GM21723 (cell line): Measurements from ENCODE around the gene CCDC178.
"Not testable (repeated sequence)": the region's sequence is repeated elsewhere in the genome, so short reads cannot be mapped to it uniquely, and the experiment has no call there.

ENCODE experiments used
- ATAC-seq: cut with Tn5 transposase; IDR thresholded peaks from one replicate; pipeline ENCODE4 v1.9.1; 2021; ENCODE audit warnings: mild to moderate bottlenecking, moderate library complexity; ENCODE audit not compliant: unreplicated experiment

CCDC178 gene

GRCh38 chr18:33369711-33370449 lies 70.6 kb downstream of the CCDC178 start:
- ATAC-seq = no peak

DNA sequence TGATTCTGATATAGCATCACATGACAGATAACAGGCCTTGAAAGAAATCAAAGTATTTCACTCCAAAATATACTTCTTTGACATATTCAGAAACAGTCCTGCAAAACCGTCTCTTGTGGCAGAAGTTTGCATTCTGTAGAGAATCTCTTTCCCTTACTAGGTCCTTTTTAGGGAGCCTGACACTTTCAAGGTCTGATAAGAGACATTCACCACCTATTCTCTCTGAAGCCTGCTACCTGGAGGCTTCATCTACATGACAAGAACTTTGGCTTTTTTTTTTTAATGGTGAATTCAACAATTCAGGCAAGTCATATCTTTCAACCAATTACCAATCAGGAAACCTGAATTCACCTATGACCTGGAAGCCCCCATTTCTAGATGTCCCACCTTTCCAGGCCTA lies 83.8 kb downstream of the CCDC178 start:
- ATAC-seq = no peak

DNA sequence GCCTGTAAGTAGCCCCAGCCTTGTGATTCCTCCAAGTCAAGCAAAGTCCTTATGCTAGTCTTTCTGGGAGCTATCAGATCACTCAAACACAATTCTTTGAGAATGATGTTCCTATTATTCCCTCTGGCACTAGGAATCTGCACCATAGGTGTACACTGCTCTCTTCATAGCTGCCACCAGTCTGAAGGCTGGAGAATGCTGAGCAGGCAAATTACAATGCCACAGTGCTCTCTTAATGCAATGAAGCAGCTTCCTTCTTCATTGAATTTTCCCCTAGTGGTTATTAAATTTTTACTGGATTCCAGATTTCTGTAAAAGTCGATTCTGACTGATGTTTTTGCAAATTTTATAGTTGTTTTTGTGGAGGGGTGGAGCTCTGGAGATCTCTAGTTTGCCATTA lies 84.8 kb downstream of the CCDC178 start:
- ATAC-seq = no peak

GRCh38 chr18:33355263-33355662 lies 85.3 kb downstream of the CCDC178 start:
- no peak for ATAC-seq

- no peak for ATAC-seq
These were observed 90.3 kb downstream of the CCDC178 start for GRCh38 chr18:33350256-33350655.

- not testable (repeated sequence) for ATAC-seq
These were observed 100.8 kb downstream of the CCDC178 start for GRCh38 chr18:33339733-33340132.

GRCh38 chr18:33334781-33335180 lies 105.7 kb downstream of the CCDC178 start:
- ATAC-seq = no peak

DNA sequence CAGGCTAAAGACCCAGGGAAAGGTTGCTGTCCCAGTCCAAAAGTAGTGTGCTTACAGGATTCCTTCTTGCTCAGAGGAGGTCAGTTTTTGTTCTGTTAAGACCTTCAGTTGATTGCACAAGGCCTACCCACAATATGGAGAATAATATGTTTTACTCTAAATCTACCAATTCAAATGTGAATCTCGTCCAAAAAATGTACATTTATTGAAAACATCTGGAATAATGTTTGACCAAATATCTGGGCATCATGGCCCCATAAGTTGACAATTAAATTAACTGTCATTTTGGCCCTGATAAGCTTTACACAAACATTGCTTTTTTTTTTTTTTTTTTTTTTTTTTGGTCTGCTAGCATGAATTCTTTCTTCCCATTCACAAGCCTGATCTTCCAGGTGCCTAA lies 109.8 kb downstream of the CCDC178 start:
- no peak for ATAC-seq

DNA sequence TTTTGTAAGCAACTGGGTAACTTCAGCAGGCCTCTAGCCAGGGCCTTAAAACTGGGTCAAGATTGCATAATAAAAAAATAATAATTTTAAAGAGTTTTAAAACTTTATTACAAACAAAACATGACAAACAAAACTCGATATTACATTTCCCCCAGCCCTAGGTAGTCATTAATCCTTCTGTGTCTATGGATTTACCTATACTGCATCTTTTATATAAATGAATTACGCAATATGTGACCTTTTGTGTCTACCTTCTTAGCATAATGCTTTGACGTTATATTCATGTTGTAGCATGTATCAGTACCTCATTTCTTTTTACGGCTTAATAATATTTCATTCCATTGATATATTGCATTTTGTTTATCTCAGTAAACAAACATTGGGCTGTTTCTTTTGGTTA lies 113.5 kb downstream of the CCDC178 start:
- ATAC-seq = no peak

DNA sequence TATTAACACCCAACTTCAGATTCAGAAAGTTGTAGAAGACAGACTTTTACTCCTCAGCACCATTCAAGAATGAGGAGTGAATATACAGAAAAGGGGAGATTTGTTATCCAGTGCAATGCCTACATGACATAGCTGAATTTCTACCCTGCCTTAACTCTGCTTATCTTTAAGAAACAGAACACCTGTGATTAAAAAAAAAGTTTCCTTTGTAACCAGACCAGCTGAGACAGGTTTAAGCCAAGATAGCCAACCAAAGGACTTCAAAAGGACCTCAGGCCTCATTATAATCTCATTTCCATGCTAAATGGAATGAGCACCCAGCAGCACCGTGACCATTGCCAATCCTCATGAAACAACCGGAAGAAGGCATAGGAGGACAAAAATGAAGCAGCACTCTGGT lies 122.9 kb downstream of the CCDC178 start:
- ATAC-seq = no peak

DNA sequence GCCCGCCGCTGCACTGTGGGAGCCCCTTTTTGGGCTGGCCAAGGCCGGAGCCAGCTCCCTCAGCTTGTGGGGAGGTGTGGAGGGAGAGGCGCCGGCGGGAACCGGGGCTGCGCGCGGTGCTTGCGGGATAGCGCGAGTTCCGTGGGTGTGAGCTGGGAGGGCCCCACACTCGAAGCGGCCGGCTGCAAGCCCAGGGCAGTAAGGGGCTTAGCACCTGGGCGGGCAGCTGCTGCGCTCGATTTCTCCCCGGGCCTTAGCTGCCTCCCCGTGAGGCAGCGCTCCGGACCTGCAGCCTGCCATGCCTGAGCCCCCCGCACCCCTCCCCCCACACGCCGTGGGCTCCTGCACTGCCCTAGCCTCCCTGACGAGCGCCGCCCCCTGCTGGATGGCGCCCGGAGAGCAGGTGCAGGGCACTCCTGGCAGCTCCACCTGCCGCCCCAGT lies 124.4 kb downstream of the CCDC178 start:
- no peak for ATAC-seq

DNA sequence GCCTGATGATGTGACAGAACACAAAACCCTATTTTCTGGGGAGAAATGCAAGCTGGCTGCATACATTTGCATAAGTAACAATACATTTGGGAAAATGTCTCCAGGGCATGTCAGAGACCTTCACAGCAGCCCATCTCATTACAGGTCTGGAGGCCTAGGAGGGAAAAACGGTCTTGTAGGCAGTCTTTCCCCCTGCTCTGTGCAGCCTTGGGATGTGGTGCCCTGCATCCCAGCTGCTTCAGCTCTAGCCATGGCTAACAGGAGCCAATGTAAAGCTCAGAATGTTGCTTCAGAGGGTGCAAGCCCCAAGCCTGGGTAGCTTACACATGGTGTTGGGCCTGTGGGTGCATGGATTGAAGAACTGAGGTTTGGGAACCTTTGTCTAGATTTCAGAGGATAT lies 133.0 kb downstream of the CCDC178 start:
- no peak for ATAC-seq

DNA sequence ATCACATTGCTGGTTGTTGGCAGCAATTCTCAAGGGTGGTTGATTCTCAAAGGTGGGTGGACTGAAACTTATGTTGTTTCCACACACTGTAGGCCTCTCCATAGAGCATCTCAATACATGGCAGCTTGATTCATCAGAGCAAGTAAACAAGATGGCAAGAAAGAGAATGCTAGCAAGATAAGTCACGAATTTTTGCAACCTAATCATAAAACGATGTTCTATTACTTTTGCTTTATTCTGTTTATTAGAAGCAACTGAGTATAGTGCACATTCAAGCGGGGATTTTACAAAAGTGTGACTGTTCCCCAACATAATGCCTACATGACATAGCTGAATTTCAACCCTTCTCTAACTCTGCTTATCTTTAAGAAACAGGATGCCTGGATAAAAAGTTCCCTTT lies 136.2 kb downstream of the CCDC178 start:
- ATAC-seq = no peak

DNA sequence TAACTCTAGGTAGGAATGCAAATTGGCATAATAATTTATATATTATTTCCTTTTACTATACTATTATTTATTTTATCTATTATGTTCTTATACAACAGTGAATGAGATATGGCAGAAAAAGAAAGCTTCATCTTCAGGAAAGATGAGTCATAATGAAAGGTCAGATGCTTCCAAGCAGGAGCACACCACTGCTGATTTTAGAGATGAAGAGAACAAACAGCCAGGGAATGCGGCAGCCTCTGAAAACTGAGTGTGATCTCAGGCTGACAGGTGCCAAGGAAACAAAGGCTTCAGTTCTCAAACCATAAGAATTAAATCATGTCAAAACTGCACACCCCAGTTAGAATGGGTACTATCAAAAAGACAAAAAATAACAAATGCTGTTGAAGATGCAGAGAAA lies 149.0 kb downstream of the CCDC178 start:
- no peak for ATAC-seq

DNA sequence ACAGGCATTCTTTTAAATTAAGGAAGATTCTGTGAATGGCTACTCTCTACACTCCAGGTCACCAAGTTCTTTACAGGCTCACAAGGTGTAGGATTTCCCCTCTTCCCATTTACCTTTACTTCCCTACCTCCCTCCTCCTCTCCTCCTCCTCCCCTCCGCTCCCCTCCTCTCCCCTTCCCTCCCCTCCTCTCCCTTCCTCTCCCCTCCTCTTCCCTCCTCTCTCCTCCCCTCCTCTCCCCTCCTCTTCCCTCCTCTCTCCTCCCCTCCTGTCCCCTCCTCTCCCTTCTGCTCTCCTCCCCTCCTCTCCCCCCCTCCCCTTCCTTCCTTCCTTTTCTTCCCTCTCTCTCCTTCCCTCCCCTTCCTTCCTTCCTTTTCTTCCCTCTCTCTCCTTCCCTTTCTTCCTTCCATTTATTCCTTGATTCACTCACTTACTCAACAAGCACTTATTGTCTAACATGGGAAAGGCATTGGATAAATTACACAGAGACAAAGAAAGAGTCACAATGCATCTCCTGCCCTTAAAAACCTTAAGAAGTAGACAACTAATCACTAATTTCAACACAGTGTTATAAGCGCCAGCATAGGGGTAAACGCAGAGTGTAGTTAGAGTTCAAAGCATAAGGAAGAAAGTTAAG lies 152.3 kb downstream of the CCDC178 start:
- ATAC-seq = no peak

- no peak for ATAC-seq
These were observed 157.7 kb downstream of the CCDC178 start for GRCh38 chr18:33282709-33283333.

GRCh38 chr18:33282142-33282541 lies 158.4 kb downstream of the CCDC178 start:
- no peak for ATAC-seq

GRCh38 chr18:33277431-33277830 lies 163.1 kb downstream of the CCDC178 start:
- ATAC-seq = no peak

GRCh38 chr18:33275843-33276242 lies 164.7 kb downstream of the CCDC178 start:
- ATAC-seq = no peak

GRCh38 chr18:33270297-33270696 lies 170.2 kb downstream of the CCDC178 start:
- ATAC-seq = no peak

- no peak for ATAC-seq
These were observed 171.3 kb downstream of the CCDC178 start for GRCh38 chr18:33269223-33269622.

DNA sequence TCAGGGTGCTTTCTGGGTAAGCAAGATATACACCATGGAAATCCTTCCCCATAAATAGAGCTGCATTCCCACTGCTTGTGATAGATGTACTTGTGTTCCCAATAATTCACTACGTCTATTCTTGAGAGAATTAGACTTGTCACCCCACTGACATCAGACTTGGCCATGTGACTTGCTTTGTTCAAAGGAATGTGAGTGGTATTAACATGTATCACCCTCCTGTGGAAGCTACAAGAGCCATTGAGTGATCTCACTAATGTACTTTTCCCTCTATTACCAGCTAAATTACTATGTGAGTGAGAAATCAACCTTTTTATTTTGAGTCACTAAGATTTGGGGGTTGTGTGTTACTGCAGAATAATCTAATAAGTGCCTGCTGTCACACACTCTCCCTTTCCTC lies 176.0 kb downstream of the CCDC178 start:
- ATAC-seq = no peak
